Endothelial cell of umbilical vein (primary cell): Measurements from ENCODE around the gene ACTG2. TPM values are rescaled to one million over a fixed set of nuclear protein-coding genes. Genes with fewer than 3 reads are reported as not detected.

ENCODE experiments used
- BruUV-seq: library from RNA; stranded (reverse); fragments of 400-500 nt; replicated peaks from 2 replicates; lab custom pipeline; 2021; lab: Mats Ljungman, UMichigan
- CTCF ChIA-PET: fragments of 300-600, 350-600 bp; sonication (Branson Sonifier 250); formaldehyde crosslinking; loops from one replicate; lab custom pipeline; 2021; ENCODE audit warnings: antibody characterized with exemption, inconsistent platforms; lab: Charles Lee
- POLR2A ChIA-PET: fragments of 300-600, 350-600 bp; sonication (Branson Sonifier 250); formaldehyde crosslinking; loops from one replicate; lab custom pipeline; 2021; ENCODE audit warnings: antibody characterized with exemption, inconsistent platforms; lab: Charles Lee
- DNase-seq: peaks from one replicate; pipeline ENCODE4 v3.0.0-alpha.2; 2011; ENCODE audit warnings: low read depth, low spot score
- FAIRE-seq: peaks from 2 replicates; lab custom pipeline; 2011; peaks lifted over from hg19 to GRCh38; lab: Jason Lieb, UNC
- H2AFZ ChIP-seq: 2 replicates; pipeline ENCODE4 v1.6.0; 2012; ENCODE audit warnings: low read depth, low read length, control low read depth, inconsistent platforms
- H3K27ac ChIP-seq: 2 replicates; pipeline ENCODE4 v1.5.1; 2011; ENCODE audit warnings: low read depth, mild to moderate bottlenecking, control low read depth, low read length, moderate library complexity; ENCODE audit not compliant: insufficient read depth
- H3K27me3 ChIP-seq, 2 experiments: 2 replicates each; pipeline versions ENCODE4 v1.6.0 to v1.6.1; 2011; ENCODE audit warnings: low read length in 2 of 2, mixed read lengths in 1 of 2; ENCODE audit not compliant: control insufficient read depth in 2 of 2, insufficient read depth in 2 of 2
- H3K36me3 ChIP-seq, 2 experiments: 2 replicates in 1 of 2; 3 replicates in 1 of 2; pipeline ENCODE4 v1.5.1; 2011; ENCODE audit warnings: low read length in 2 of 2, mild to moderate bottlenecking in 1 of 2, moderate library complexity in 1 of 2; ENCODE audit not compliant: control insufficient read depth in 2 of 2, insufficient read depth in 2 of 2; ENCODE audit errors: extremely low read depth in 1 of 2
- H3K4me1 ChIP-seq: 3 replicates; pipeline ENCODE4 v1.5.1; 2011; ENCODE audit warnings: mild to moderate bottlenecking, low read length; ENCODE audit not compliant: control insufficient read depth, insufficient read depth; ENCODE audit errors: extremely low read depth
- H3K4me2 ChIP-seq: 2 replicates; pipeline ENCODE4 v1.6.1; 2011; ENCODE audit warnings: low read length, control low read depth, mixed read lengths; ENCODE audit not compliant: insufficient read depth
- H3K4me3 ChIP-seq, 3 experiments: fragments of 200-600 bp in 1 of 3; sonication (generic), shearing (Covaris generic) in 1 of 3; replicated peaks in 1 of 3; 2 replicates each; pipeline ENCODE4 v1.5.1; 2011 to 2016; ENCODE audit warnings: control low read depth in 3 of 3, low read length in 3 of 3, mild to moderate bottlenecking in 2 of 3, inconsistent platforms in 1 of 3, low read depth in 1 of 3, moderate library complexity in 1 of 3; ENCODE audit not compliant: insufficient read depth in 1 of 3
- H3K79me2 ChIP-seq: 2 replicates; pipeline ENCODE4 v1.6.0; 2012; ENCODE audit warnings: low read length, inconsistent platforms; ENCODE audit not compliant: control insufficient read depth, insufficient read depth
- H3K9ac ChIP-seq: replicated peaks from 2 replicates; pipeline ENCODE3; 2011; ENCODE audit warnings: low read length, control low read depth; ENCODE audit not compliant: insufficient read depth; ENCODE audit errors: extremely low read depth
- H3K9me1 ChIP-seq: replicated peaks from 3 replicates; pipeline ENCODE4 v1.6.0; 2011; ENCODE audit warnings: mild to moderate bottlenecking, low read length; ENCODE audit not compliant: control insufficient read depth, insufficient read depth; ENCODE audit errors: extremely low read depth
- H3K9me3 ChIP-seq: replicated peaks from 2 replicates; pipeline ENCODE4 v1.5.1; 2012; ENCODE audit warnings: low read length, inconsistent platforms; ENCODE audit not compliant: control insufficient read depth, insufficient read depth
- H4K20me1 ChIP-seq: replicated peaks from 2 replicates; pipeline ENCODE3; 2011; ENCODE audit warnings: mild to moderate bottlenecking, low read length; ENCODE audit not compliant: control insufficient read depth, insufficient read depth; ENCODE audit errors: extremely low read depth
- EZH2 ChIP-seq: IDR thresholded peaks from 2 replicates; pipeline ENCODE4 v1.6.1; 2012; ENCODE audit warnings: borderline replicate concordance, low read depth, mild to moderate bottlenecking, moderate library complexity, low read length, inconsistent platforms; ENCODE audit not compliant: severe bottlenecking
- JUN ChIP-seq: IDR thresholded peaks from 2 replicates; pipeline ENCODE4 v1.6.1; 2011; ENCODE audit warnings: borderline replicate concordance, low read depth; ENCODE audit not compliant: insufficient read length, insufficient read depth
- MYC ChIP-seq: IDR thresholded peaks from one replicate; pipeline ENCODE4 v1.6.1; 2011; ENCODE audit warnings: mild to moderate bottlenecking, low read depth, low read length
- POLR2A ChIP-seq: IDR thresholded peaks from 2 replicates; pipeline ENCODE4 v1.6.1; 2012; ENCODE audit warnings: low read depth, mild to moderate bottlenecking, control low read depth, low read length
- dilution Hi-C: fragments of 300-500 bp; cut with MboI; formaldehyde crosslinking; loops from one replicate; pipeline ENCODE4 v1.15.0; 2019; ENCODE audit warnings: low sequenced_read_pairs; ENCODE audit not compliant: extremely low pct_ligation_motif_present
- intact Hi-C: fragments of 100-400 bp; cut with micrococcal nuclease; formaldehyde crosslinking; loops from one replicate; pipeline ENCODE4 v1.10.0; 2022
- polyA plus RNA-seq, 4 experiments: library from polyadenylated mRNA; depleted of rRNA in 3 of 4; stranded (reverse) in 3 of 4; unstranded in 1 of 4; fragments of >200 nt; gene quantifications; 2 replicates each; pipeline versions ENCODE4 v1.2.1 to v1.2.3, GENCODE V29; 2011 to 2012; ENCODE audit warnings: missing spikeins in 1 of 4
- total RNA-seq: library from RNA; stranded (reverse); gene quantifications from 2 replicates; pipeline ENCODE4 v1.2.3, GENCODE V29; 2021
- TF ChIP-seq, protein P1 (sequence below): IDR thresholded peaks from 2 replicates; pipeline ENCODE4 v1.6.1; 2011; ENCODE audit not compliant: insufficient read depth, insufficient read length

The ACTG2 gene
- total and polyA plus RNA-seq, 2 donors (not counting 3 experiments of a cell fraction or from before 2014, with no cell fraction given), result not detected

DNA sequence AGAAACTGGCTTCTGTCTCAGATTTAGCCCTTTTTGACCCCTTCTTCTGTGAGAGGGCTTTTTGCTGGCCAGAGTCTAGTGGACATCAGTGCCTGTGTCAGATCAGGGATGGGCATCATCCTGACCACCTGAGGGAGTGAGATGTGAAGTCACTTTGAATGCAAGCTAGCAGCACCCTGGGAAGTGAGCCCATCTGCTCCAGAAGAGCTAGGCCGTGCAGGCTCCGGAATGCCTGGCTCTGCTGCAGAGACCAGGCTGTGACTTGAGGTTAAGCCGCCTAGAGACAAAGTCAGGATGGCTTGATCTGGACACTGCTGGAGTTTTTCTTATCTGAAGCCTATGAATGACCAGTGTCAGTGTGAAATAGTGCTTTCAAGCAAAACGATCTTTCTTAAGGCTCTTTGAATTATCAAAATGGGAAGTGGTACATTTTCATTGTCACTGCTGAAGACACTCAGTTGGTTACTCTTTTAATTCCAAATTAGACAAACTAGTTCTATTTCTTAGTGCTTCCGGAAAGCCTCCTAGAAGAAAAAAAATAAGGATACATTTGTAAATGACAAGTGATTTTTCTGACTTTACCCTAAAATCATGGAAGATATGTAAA is 54.7 kb downstream of the ACTG2 start:
- POLR2A ChIA-PET, result no interaction called here
- Histone ChIP-seq H3K9me1 (no peaks in the 10 kb centered on the region), H3K79me2 (peaks cover 12% of the 10 kb centered on the region), H3K9me3 (no peaks in the 10 kb centered on the region), H3K4me3 (no peak overlapping the region), H3K36me3 (peaks cover 13 to 35% of the 10 kb centered on the region in 2 experiments), H3K4me1 (peaks cover 4% of the 10 kb centered on the region), H4K20me1 (peaks cover 3% of the 10 kb centered on the region), H3K4me2 (no peak overlapping the region), H2AFZ (no peak overlapping the region), H3K27ac (no peak overlapping the region), H3K27me3 (no peaks in the 10 kb centered on the region), H3K9ac (no peak overlapping the region)
- CTCF ChIA-PET, result no interaction called here
- dilution Hi-C loops (no loop called here), intact Hi-C loops (no loop called here)
- no TSS peak for BruUV-seq
- TF ChIP-seq POLR2A (no peak), EZH2 (no peak), JUN (no peak)
- TF ChIP-seq, protein P1, sequence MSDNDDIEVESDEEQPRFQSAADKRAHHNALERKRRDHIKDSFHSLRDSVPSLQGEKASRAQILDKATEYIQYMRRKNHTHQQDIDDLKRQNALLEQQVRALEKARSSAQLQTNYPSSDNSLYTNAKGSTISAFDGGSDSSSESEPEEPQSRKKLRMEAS, result no peak
- FAIRE-seq, result no peak
- DNase-seq, result no peak

DNA sequence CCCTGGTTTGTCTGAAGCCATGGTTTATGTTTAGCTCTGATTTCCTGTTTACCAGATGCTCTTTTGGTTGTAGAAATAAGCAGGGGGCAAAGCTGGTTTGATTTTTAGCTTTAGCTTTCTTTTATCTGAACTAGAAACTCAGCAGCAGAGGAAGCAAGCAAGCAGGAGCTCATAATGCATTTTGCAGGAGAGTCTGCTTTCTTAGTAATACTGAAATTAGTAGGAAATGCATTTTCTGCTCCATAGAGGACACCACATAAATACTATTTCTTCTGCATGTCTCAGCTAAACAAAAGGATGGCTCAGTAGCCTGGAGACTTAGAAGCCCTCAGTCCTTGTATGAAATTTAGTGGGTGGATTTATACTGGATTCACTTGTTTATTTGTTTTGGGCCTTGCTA is 57.0 kb downstream of the ACTG2 start:
- no peak for FAIRE-seq
- TF ChIP-seq MYC (no peak), JUN (no peak)
- H3K4me2 ChIP-seq, result no peak overlapping the region
- H3K36me3 ChIP-seq, result peaks cover 15 to 34% of the 10 kb centered on the region in 2 experiments
- BruUV-seq, result no TSS peak
- no peaks in the 10 kb centered on the region for H3K9me3 ChIP-seq
- no peak overlapping the region for H3K27ac ChIP-seq
- H3K27me3 ChIP-seq, result no peaks in the 10 kb centered on the region
- ChIA-PET CTCF (no interaction called here), POLR2A (no interaction called here)
- DNase-seq, result no peak
- H3K9me1 ChIP-seq, result no peaks in the 10 kb centered on the region
- no peak overlapping the region for H3K4me3 ChIP-seq
- peaks cover 3% of the 10 kb centered on the region for H4K20me1 ChIP-seq
- H3K9ac ChIP-seq, result no peak overlapping the region
- peaks cover 4% of the 10 kb centered on the region for H3K4me1 ChIP-seq
- intact Hi-C loops (no loop called here), dilution Hi-C loops (no loop called here)
- peaks cover 5% of the 10 kb centered on the region for H3K79me2 ChIP-seq
- no peak overlapping the region for H2AFZ ChIP-seq
